H9 (cell line): ENCODE data around the gene SLIT1. TPM values are rescaled to one million over a fixed set of nuclear protein-coding genes. Genes with fewer than 3 reads are reported as not detected.

Source experiments
- DNase-seq: peaks from one replicate; pipeline ENCODE4 v3.0.0-alpha.2; 2017
- H2AFZ ChIP-seq: one replicate; pipeline ENCODE4 v1.6.1; 2013; ENCODE audit warnings: mild to moderate bottlenecking, low read length, control low read depth, moderate library complexity
- H2AK5ac ChIP-seq: 2 replicates; pipeline ENCODE4 v1.6.1; 2013; ENCODE audit warnings: low read length, control low read depth, mixed read lengths; ENCODE audit not compliant: insufficient read length
- H2BK120ac ChIP-seq: one replicate; pipeline ENCODE4 v1.6.1; 2013; ENCODE audit warnings: low read depth, mild to moderate bottlenecking, low read length, control low read depth, inconsistent platforms; ENCODE audit not compliant: poor library complexity, severe bottlenecking
- H2BK12ac ChIP-seq: 2 replicates; pipeline ENCODE4 v1.6.1; 2013; ENCODE audit warnings: low read length, control low read depth, mixed read lengths, low read depth; ENCODE audit not compliant: insufficient read length
- H2BK15ac ChIP-seq: 2 replicates; pipeline ENCODE4 v1.6.1; 2013; ENCODE audit warnings: low read depth, low read length, control low read depth
- H2BK20ac ChIP-seq: one replicate; pipeline ENCODE4 v1.6.1; 2013; ENCODE audit warnings: low read depth, mild to moderate bottlenecking, low read length, control low read depth, inconsistent platforms; ENCODE audit not compliant: poor library complexity, severe bottlenecking
- H2BK5ac ChIP-seq: 2 replicates; pipeline ENCODE4 v1.6.1; 2013; ENCODE audit warnings: low read length, control low read depth, mixed read lengths; ENCODE audit not compliant: insufficient read length
- H3K14ac ChIP-seq: 2 replicates; pipeline ENCODE4 v1.6.1; 2013; ENCODE audit warnings: low read length, control low read depth; ENCODE audit not compliant: insufficient read depth
- H3K18ac ChIP-seq: 2 replicates; pipeline ENCODE4 v1.6.1; 2013; ENCODE audit warnings: low read depth, mild to moderate bottlenecking, mixed read lengths, low read length, control low read depth; ENCODE audit not compliant: insufficient read length
- H3K23ac ChIP-seq: 2 replicates; pipeline ENCODE4 v1.6.1; 2013; ENCODE audit warnings: low read length, control low read depth, mixed read lengths, low read depth; ENCODE audit not compliant: insufficient read length
- H3K23me2 ChIP-seq: 2 replicates; pipeline ENCODE4 v1.6.1; 2013; ENCODE audit warnings: low read depth, mild to moderate bottlenecking, mixed read lengths, low read length, control low read depth; ENCODE audit not compliant: insufficient read length, poor library complexity, severe bottlenecking
- H3K27ac ChIP-seq: 2 replicates; pipeline ENCODE4 v1.5.1; 2013; ENCODE audit warnings: low read length, control low read depth, mixed read lengths, low read depth; ENCODE audit not compliant: insufficient read length
- H3K27me3 ChIP-seq: 2 replicates; pipeline ENCODE4 v1.6.1; 2013; ENCODE audit warnings: low read length, control low read depth, inconsistent platforms; ENCODE audit not compliant: insufficient read depth
- H3K4ac ChIP-seq: 2 replicates; pipeline ENCODE4 v1.6.1; 2013; ENCODE audit warnings: low read depth, mild to moderate bottlenecking, control low read depth, inconsistent platforms, low read length, moderate library complexity
- H3K4me1 ChIP-seq: 2 replicates; pipeline ENCODE4 v1.6.1; 2013; ENCODE audit warnings: low read length, control low read depth, inconsistent platforms; ENCODE audit not compliant: insufficient read depth
- H3K4me2 ChIP-seq: 2 replicates; pipeline ENCODE4 v1.6.1; 2013; ENCODE audit warnings: low read length, control low read depth, mixed read lengths; ENCODE audit not compliant: insufficient read length, insufficient read depth
- H3K56ac ChIP-seq: 2 replicates; pipeline ENCODE4 v1.6.1; 2013; ENCODE audit warnings: low read depth, mild to moderate bottlenecking, mixed read lengths, low read length, control low read depth; ENCODE audit not compliant: insufficient read length
- H3K79me1 ChIP-seq: 2 replicates; pipeline ENCODE4 v1.6.1; 2013; ENCODE audit warnings: low read depth, mild to moderate bottlenecking, moderate library complexity, low read length, control low read depth, inconsistent platforms; ENCODE audit not compliant: insufficient read depth, poor library complexity, severe bottlenecking
- H3K79me2 ChIP-seq: 2 replicates; pipeline ENCODE4 v1.6.1; 2013; ENCODE audit warnings: low read length, control low read depth, inconsistent platforms; ENCODE audit not compliant: insufficient read depth
- H3K9ac ChIP-seq: 2 replicates; pipeline ENCODE4 v1.6.1; 2013; ENCODE audit warnings: low read length, control low read depth, mixed read lengths; ENCODE audit not compliant: insufficient read length; ENCODE audit errors: extremely low read depth
- H3K9me3 ChIP-seq: one replicate; pipeline ENCODE4 v1.6.1; 2013; ENCODE audit warnings: low read depth, low read length, inconsistent platforms; ENCODE audit not compliant: control insufficient read depth
- H3T11ph ChIP-seq: one replicate; pipeline ENCODE4 v1.6.1; 2013; ENCODE audit warnings: mild to moderate bottlenecking, low read length, control low read depth, inconsistent platforms
- H4K20me1 ChIP-seq: one replicate; pipeline ENCODE4 v1.6.1; 2013; ENCODE audit not compliant: control insufficient read depth, insufficient read length, insufficient read depth
- H4K5ac ChIP-seq: 2 replicates; pipeline ENCODE4 v1.6.1; 2013; ENCODE audit warnings: low read depth, mild to moderate bottlenecking, mixed read lengths, low read length, control low read depth; ENCODE audit not compliant: insufficient read length
- H4K8ac ChIP-seq: replicated peaks from 2 replicates; pipeline ENCODE4 v1.6.1; 2013; ENCODE audit warnings: low read length, control low read depth, mixed read lengths, low read depth; ENCODE audit not compliant: insufficient read length
- H4K91ac ChIP-seq: 2 replicates; pipeline ENCODE4 v1.6.1; 2013; ENCODE audit warnings: low read depth, mild to moderate bottlenecking, moderate library complexity, mixed read lengths, low read length, control low read depth; ENCODE audit not compliant: insufficient read length
- H3K27ac Mint-ChIP-seq, 3 experiments: 2 replicates in 2 of 3; 3 replicates in 1 of 3; pipeline ENCODE4 v1.8.0; 2020 to 2021; ENCODE audit warnings: mixed read lengths in 3 of 3, mild to moderate bottlenecking in 1 of 3, moderate library complexity in 1 of 3
- H3K27me3 Mint-ChIP-seq: 2 replicates; pipeline ENCODE4 v1.8.0; 2021; ENCODE audit warnings: low read depth, mild to moderate bottlenecking, moderate library complexity, mixed read lengths
- H3K36me3 Mint-ChIP-seq, 3 experiments: 2 replicates in 2 of 3; 3 replicates in 1 of 3; pipeline ENCODE4 v1.8.0; 2020 to 2021; ENCODE audit warnings: low read depth in 3 of 3, mixed read lengths in 3 of 3; ENCODE audit not compliant: insufficient read depth in 1 of 3
- H3K4me1 Mint-ChIP-seq, 2 experiments: 2 replicates each; pipeline ENCODE4 v1.8.0; 2020; ENCODE audit warnings: mixed read lengths in 2 of 2
- H3K4me3 Mint-ChIP-seq, 2 experiments: 2 replicates in 1 of 2; 3 replicates in 1 of 2; pipeline ENCODE4 v1.8.0; 2020 to 2021; ENCODE audit warnings: mild to moderate bottlenecking in 2 of 2, mixed read lengths in 2 of 2, moderate library complexity in 1 of 2
- H3K9me3 Mint-ChIP-seq, 2 experiments: 2 replicates in 1 of 2; 3 replicates in 1 of 2; pipeline ENCODE4 v1.8.0; 2020; ENCODE audit warnings: mild to moderate bottlenecking in 2 of 2, mixed read lengths in 2 of 2, moderate library complexity in 1 of 2
- CTCF ChIP-seq: fragments of 200-600 bp; sonication (generic); conservative IDR thresholded peaks from 3 replicates; pipeline ENCODE4 v1.8.0; 2021; ENCODE audit warnings: antibody characterized with exemption, mild to moderate bottlenecking
- WGBS: extraction: QIAGEN DNeasy Blood & Tissue Kit; methylation state at CpG from one replicate; pipeline ENCODE4 v1.1.7; 2013; ENCODE audit warnings: missing lambda C conversion rate, low lambda C conversion rate, mixed read lengths; ENCODE audit not compliant: insufficient read length; ENCODE audit errors: extremely low coverage; 5-methylcytosine and 5-hydroxymethylcytosine counted together
- total RNA-seq: library from RNA; stranded (reverse); gene quantifications from 2 replicates; pipeline ENCODE4 v1.2.1, GENCODE V29; 2021

Gene SLIT1
- total RNA-seq, 1 experiment from 2014 or later, result 0.57 TPM

- Histone ChIP-seq H2AFZ (no peak overlapping the region), H3K9me3 (no peaks in the 10 kb centered on the region), H4K8ac (no peak overlapping the region), H3K56ac (no peak overlapping the region), H3K79me1 (no peaks in the 10 kb centered on the region), H4K20me1 (peaks cover 2% of the 10 kb centered on the region), H3K27me3 (no peaks in the 10 kb centered on the region), H2BK12ac (no peak overlapping the region), H2BK15ac (no peak overlapping the region), H2BK120ac (no peak overlapping the region), H3K9ac (no peak overlapping the region), H3K27ac (no peak overlapping the region), H3K4me1 (no peaks in the 10 kb centered on the region), H4K91ac (no peak overlapping the region), H3K23ac (no peak overlapping the region), H3K14ac (no peak overlapping the region; the same call in 1 of the 2 replicates), H3K23me2 (no peaks in the 10 kb centered on the region), H4K5ac (no peak overlapping the region), H3K4me2 (no peak overlapping the region), H2AK5ac (no peak overlapping the region), H3K79me2 (no peaks in the 10 kb centered on the region), H3T11ph (no peak overlapping the region), H2BK20ac (no peak overlapping the region), H3K18ac (no peak overlapping the region), H3K4ac (no peak overlapping the region), H2BK5ac (no peak overlapping the region)
- no peak for TF ChIP-seq CTCF
- Mint-ChIP-seq H3K4me3 (no peak overlapping the region), H3K27ac (no peak overlapping the region; a peak in 1 of 7 replicates), H3K27me3 (peaks cover 2% of the 10 kb centered on the region), H3K36me3 (no peaks in the 10 kb centered on the region), H3K4me1 (peaks cover 12 to 23% of the 10 kb centered on the region in 2 experiments), H3K9me3 (no peaks in the 10 kb centered on the region)
- no peak for DNase-seq
- WGBS, result no CpG with 5 or more reads among the region's 5 CpGs
Observed at GRCh38 chr10:97062046-97062445, 123.7 kb downstream of the SLIT1 start.
